GM23248 (cell line): ENCODE data around the gene FAM162B.

Experiments used
- EZH2 ChIP-seq: fragments of 200-600 bp; sonication (generic); IDR thresholded peaks from 2 replicates; pipeline ENCODE4 v1.6.1; 2018; ENCODE audit warnings: antibody characterized with exemption, mild to moderate bottlenecking; ENCODE audit not compliant: insufficient read depth, poor library complexity, severe bottlenecking
- EZH2phosphoT487 ChIP-seq: fragments of 200-600 bp; sonication (generic); IDR thresholded peaks from 2 replicates; pipeline ENCODE4 v1.6.1; 2018; ENCODE audit warnings: antibody characterized with exemption, moderate library complexity, mild to moderate bottlenecking, low read depth; ENCODE audit not compliant: insufficient read depth

DNA sequence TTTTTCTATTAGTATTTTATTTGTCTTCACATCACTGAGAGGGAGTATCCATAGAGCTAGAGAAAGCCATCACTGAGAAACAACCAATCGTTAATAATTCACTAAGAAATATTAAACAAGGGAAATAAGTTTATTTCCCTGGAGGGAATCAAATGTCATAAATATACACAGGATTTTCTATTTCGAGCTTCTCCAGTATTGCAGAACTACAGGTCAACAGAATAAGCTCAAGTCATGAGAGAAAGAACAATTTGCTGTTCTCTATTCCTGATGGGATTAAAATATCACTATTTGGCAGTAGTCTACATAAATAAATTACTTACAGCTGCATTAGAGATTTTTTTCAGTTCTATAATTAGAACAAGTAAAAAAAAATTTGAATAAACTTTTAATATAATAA lies 2.2 kb upstream of the FAM162B start:
- no peak for TF ChIP-seq EZH2
- no peak for TF ChIP-seq EZH2phosphoT487
